ENCODE results near the gene PSMD1.
"Not testable (repeated sequence)": the region's sequence is repeated elsewhere in the genome, so short reads cannot be mapped to it uniquely, and the experiment has no call there.

Gene PSMD1

GRCh38 chr2:231174211-231174651, 117.6 kb downstream of the PSMD1 start:
- H3K4me3 ChIP-seq (ENCODE audit: insufficient read depth, low read length, poor library complexity, severe bottlenecking), result no peak overlapping the region
- H3F3A ChIP-seq (ENCODE audit: insufficient read depth), result peaks cover 6% of the 10 kb centered on the region; the same call in 1 of the 2 replicates
- no peak overlapping the region for H3K27ac ChIP-seq (ENCODE audit: low read depth, low read length)
- H3K9me2 ChIP-seq (replicated peaks; ENCODE audit: insufficient read depth, low read length), result no peaks in the 10 kb centered on the region
- no peaks in the 10 kb centered on the region for H4K20me1 ChIP-seq (ENCODE audit: low read depth, low read length)
- 0 out of 2 replicates have a peak, but pooled peaks cover 4% of the 10 kb centered on the region for H3K36me3 ChIP-seq (ENCODE audit: low read length)
- H3K4me2 ChIP-seq (ENCODE audit: low read depth, low read length, poor library complexity, severe bottlenecking), result no peak overlapping the region
- H3K9ac ChIP-seq (ENCODE audit: low read length), result no peak overlapping the region
- no peaks in the 10 kb centered on the region for H3K79me2 ChIP-seq (ENCODE audit: insufficient read depth, low read length)
- no peak overlapping the region for H2AFZ ChIP-seq (ENCODE audit: low read depth, low read length, severe bottlenecking)
- H3K27me3 ChIP-seq (ENCODE audit: low read length), result no peaks in the 10 kb centered on the region
- no peak for TF ChIP-seq CTCF (IDR thresholded peaks at IDR 0.05; ENCODE audit: insufficient read depth, low read length, poor library complexity, severe bottlenecking)
- no peak for TF ChIP-seq EZH2phosphoT487 (conservative IDR thresholded peaks at IDR 0.05; ENCODE audit: low read length)
- H3K9me3 ChIP-seq (ENCODE audit: insufficient read depth, low read length), result no peaks in the 10 kb centered on the region

GRCh38 chr2:231176066-231176465, 119.4 kb downstream of the PSMD1 start:
- H3K4me2 ChIP-seq (ENCODE audit: low read depth, low read length, poor library complexity, severe bottlenecking), result no peak overlapping the region
- H3K9me3 ChIP-seq (ENCODE audit: insufficient read depth, low read length), result no peaks in the 10 kb centered on the region
- H3K9ac ChIP-seq (ENCODE audit: low read length), result no peak overlapping the region
- no peaks in the 10 kb centered on the region for H3K9me2 ChIP-seq (replicated peaks; ENCODE audit: insufficient read depth, low read length)
- H3K27ac ChIP-seq (ENCODE audit: low read depth, low read length), result no peak overlapping the region
- no peaks in the 10 kb centered on the region for H3K27me3 ChIP-seq (ENCODE audit: low read length)
- no peak overlapping the region for H2AFZ ChIP-seq (ENCODE audit: low read depth, low read length, severe bottlenecking)
- no peaks in the 10 kb centered on the region for H3K36me3 ChIP-seq (ENCODE audit: low read length)
- peaks cover 18% of the 10 kb centered on the region for H3F3A ChIP-seq (ENCODE audit: insufficient read depth)
- no peaks in the 10 kb centered on the region for H4K20me1 ChIP-seq (ENCODE audit: low read depth, low read length)
- H3K4me3 ChIP-seq (ENCODE audit: insufficient read depth, low read length, poor library complexity, severe bottlenecking), result no peak overlapping the region
- TF ChIP-seq EZH2phosphoT487 (conservative IDR thresholded peaks at IDR 0.05; ENCODE audit: low read length), result no peak
- TF ChIP-seq CTCF (IDR thresholded peaks at IDR 0.05; ENCODE audit: insufficient read depth, low read length, poor library complexity, severe bottlenecking), result no peak
- no peaks in the 10 kb centered on the region for H3K79me2 ChIP-seq (ENCODE audit: insufficient read depth, low read length)

GRCh38 chr2:231177156-231178025, 120.7 kb downstream of the PSMD1 start:
- Histone ChIP-seq H3K9ac (ENCODE audit: low read length) (no peak overlapping the region), H3K4me2 (ENCODE audit: low read depth, low read length, poor library complexity, severe bottlenecking) (no peak overlapping the region)

GRCh38 chr2:231178805-231179204, 122.1 kb downstream of the PSMD1 start:
- H2AFZ ChIP-seq (ENCODE audit: low read depth, low read length, severe bottlenecking); H3K36me3 ChIP-seq (ENCODE audit: low read length); H4K20me1 ChIP-seq (ENCODE audit: low read depth, low read length); H3K79me2 ChIP-seq (ENCODE audit: insufficient read depth, low read length); H3K4me3 ChIP-seq (ENCODE audit: insufficient read depth, low read length, poor library complexity, severe bottlenecking); H3K9me3 ChIP-seq (ENCODE audit: insufficient read depth, low read length); H3K27me3 ChIP-seq (ENCODE audit: low read length); H3K9me2 ChIP-seq (replicated peaks; ENCODE audit: insufficient read depth, low read length); H3K9ac ChIP-seq (ENCODE audit: low read length): not testable (repeated sequence)
- peak overlapping the region; percentile 84 for H3K27ac ChIP-seq (ENCODE audit: low read depth, low read length)
- H3K4me2 ChIP-seq (ENCODE audit: low read depth, low read length, poor library complexity, severe bottlenecking), result peak overlapping the region; percentile 53
- peaks cover 24% of the 10 kb centered on the region for H3F3A ChIP-seq (ENCODE audit: insufficient read depth)

More at GRCh38 chr2:231177156-231178025, 120.7 kb downstream of the PSMD1 start:
- TF ChIP-seq EZH2phosphoT487 (conservative IDR thresholded peaks at IDR 0.05; ENCODE audit: low read length), result no peak
- no peak for TF ChIP-seq CTCF (IDR thresholded peaks at IDR 0.05; ENCODE audit: insufficient read depth, low read length, poor library complexity, severe bottlenecking)
- H3K9me2 ChIP-seq (replicated peaks; ENCODE audit: insufficient read depth, low read length), result no peaks in the 10 kb centered on the region
- H3K36me3 ChIP-seq (ENCODE audit: low read length), result no peaks in the 10 kb centered on the region
- H2AFZ ChIP-seq (ENCODE audit: low read depth, low read length, severe bottlenecking), result no peak overlapping the region
- no peak overlapping the region for H3K27ac ChIP-seq (ENCODE audit: low read depth, low read length)
- H3K9me3 ChIP-seq (ENCODE audit: insufficient read depth, low read length), result no peaks in the 10 kb centered on the region
- peaks cover 24% of the 10 kb centered on the region for H3F3A ChIP-seq (ENCODE audit: insufficient read depth)
- no peaks in the 10 kb centered on the region for H3K79me2 ChIP-seq (ENCODE audit: insufficient read depth, low read length)
- no peaks in the 10 kb centered on the region for H4K20me1 ChIP-seq (ENCODE audit: low read depth, low read length)
- H3K27me3 ChIP-seq (ENCODE audit: low read length), result no peaks in the 10 kb centered on the region
- no peak overlapping the region for H3K4me3 ChIP-seq (ENCODE audit: insufficient read depth, low read length, poor library complexity, severe bottlenecking)
